Measurements from ENCODE around the gene PSD4. TPM values are rescaled to one million over a fixed set of nuclear protein-coding genes. Genes with fewer than 3 reads are reported as not detected.

The PSD4 gene
- total and polyA plus RNA-seq, 2 donors from 2014 or later = 16.2 to 42.0 TPM

DNA sequence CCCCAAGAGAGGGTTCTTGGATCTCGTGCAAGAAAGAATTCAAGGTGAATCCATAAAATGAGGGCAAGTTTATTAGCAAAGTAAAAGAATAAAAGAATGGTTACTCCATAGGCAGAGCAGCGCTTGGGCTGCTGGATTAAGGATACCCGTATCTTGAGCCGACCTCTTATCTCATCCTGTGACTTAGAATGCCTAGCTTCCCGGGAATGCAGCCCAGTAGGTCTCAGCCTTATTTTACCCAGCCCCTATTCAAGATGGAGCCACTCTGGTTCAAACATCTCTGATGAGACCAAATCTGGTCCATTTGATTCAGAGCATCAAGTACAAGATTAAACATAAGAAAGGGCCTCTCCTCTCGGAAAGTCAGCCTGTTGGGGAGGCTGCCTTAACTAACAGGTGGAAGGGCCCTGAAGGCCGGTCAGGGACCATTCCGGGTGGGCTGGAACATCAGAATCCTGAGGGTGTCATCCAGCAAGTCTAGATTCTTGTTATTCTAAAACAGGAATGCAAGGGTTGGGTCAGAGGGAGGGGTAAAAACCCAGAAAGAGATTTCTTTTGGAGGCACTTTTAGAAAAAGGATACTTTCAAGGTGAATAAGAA is 5.8 kb downstream of the PSD4 start:
- TF ChIP-seq, protein P1, sequence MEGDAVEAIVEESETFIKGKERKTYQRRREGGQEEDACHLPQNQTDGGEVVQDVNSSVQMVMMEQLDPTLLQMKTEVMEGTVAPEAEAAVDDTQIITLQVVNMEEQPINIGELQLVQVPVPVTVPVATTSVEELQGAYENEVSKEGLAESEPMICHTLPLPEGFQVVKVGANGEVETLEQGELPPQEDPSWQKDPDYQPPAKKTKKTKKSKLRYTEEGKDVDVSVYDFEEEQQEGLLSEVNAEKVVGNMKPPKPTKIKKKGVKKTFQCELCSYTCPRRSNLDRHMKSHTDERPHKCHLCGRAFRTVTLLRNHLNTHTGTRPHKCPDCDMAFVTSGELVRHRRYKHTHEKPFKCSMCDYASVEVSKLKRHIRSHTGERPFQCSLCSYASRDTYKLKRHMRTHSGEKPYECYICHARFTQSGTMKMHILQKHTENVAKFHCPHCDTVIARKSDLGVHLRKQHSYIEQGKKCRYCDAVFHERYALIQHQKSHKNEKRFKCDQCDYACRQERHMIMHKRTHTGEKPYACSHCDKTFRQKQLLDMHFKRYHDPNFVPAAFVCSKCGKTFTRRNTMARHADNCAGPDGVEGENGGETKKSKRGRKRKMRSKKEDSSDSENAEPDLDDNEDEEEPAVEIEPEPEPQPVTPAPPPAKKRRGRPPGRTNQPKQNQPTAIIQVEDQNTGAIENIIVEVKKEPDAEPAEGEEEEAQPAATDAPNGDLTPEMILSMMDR (IDR thresholded peaks at IDR 0.05; ENCODE audit: borderline replicate concordance, extremely low read depth, insufficient read depth) = no peak
- Histone ChIP-seq H3K9me3 (ENCODE audit: control insufficient read depth in 2 of 3, insufficient read depth in 1 of 3, low read length in 3 of 3) (no peaks in the 10 kb centered on the region), H3K36me3 (ENCODE audit: control insufficient read depth in 2 of 3, insufficient read depth in 3 of 3, low read length in 3 of 3) (no peaks in the 10 kb centered on the region), H3K9ac (ENCODE audit: low read length in 3 of 3) (no peak overlapping the region), H3K27me3 (ENCODE audit: control insufficient read depth, insufficient read depth, low read length) (no peaks in the 10 kb centered on the region), H3K4me1 (ENCODE audit: control insufficient read depth in 2 of 3, insufficient read depth in 2 of 3, low read depth in 1 of 3, low read length in 3 of 3) (peaks cover 0 to 7% (median 0%) of the 10 kb centered on the region in 3 donors), H3K4me3 (ENCODE audit: low read length in 3 of 3) (no peak overlapping the region), H3K27ac (ENCODE audit: low read depth in 2 of 2, low read length in 2 of 2) (no peak overlapping the region)
- DNase-seq (peak in 1 of 5 donors; percentile 32), FAIRE-seq (no peak)
- intact Hi-C loops (cut with DNase I) = no loop called here

DNA sequence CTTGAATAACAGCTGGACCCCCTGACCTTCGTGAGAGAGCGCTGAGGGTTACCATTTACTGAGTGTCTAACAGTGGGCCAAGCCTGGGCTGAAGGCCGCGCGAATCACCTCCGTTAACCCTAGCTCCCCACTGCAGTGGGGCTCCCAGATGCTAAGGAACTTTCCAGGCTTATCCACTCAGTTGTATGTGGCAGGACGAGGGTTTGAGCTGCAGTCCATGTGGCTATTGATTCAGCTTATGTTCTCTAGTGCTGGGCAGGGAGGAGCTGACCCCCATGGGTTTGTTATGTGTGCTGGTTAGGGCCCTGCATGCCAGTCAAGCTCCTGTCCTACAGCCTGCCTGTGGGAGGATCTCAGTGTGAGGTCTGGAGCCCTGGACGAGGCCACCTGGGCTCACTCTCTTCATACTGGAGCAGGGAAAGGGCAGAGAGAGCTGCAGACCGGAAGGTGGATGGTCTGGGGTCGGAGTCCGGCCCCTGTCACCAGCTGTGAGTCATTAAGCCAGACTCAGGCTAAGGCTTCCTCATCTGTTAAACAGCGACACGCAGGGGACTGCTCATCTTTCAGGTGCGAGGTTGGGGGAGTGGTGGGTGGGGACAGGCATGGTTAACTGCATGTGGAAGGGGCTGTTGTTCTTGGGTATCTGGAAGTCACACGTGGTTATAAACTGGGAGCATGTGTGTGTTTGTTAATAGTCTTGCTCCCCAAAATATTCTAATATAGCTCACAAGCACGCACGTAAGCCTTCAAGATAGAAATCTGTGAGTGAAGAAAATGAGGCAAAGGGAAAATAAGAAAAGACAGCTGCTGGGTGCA is 6.6 kb downstream of the PSD4 start:
- no peaks in the 10 kb centered on the region for H3K36me3 ChIP-seq (ENCODE audit: control insufficient read depth in 2 of 3, insufficient read depth in 3 of 3, low read length in 3 of 3)
- H3K9me3 ChIP-seq (ENCODE audit: control insufficient read depth in 2 of 3, insufficient read depth in 1 of 3, low read length in 3 of 3) = no peaks in the 10 kb centered on the region
- TF ChIP-seq, protein P1 (IDR thresholded peaks at IDR 0.05; ENCODE audit: borderline replicate concordance, extremely low read depth, insufficient read depth) = no peak
- FAIRE-seq (no peak), DNase-seq (peak in 3 of 5 donors; percentile 40 to 49 (median 46))
- H3K27ac ChIP-seq (ENCODE audit: low read depth in 2 of 2, low read length in 2 of 2) = no peak overlapping the region
- H3K9ac ChIP-seq (ENCODE audit: low read length in 3 of 3) = no peak overlapping the region
- peaks cover 0 to 7% (median 0%) of the 10 kb centered on the region in 3 donors for H3K4me1 ChIP-seq (ENCODE audit: control insufficient read depth in 2 of 3, insufficient read depth in 2 of 3, low read depth in 1 of 3, low read length in 3 of 3)
- intact Hi-C loops (cut with DNase I) = no loop called here
- H3K4me3 ChIP-seq (ENCODE audit: low read length in 3 of 3) = no peak overlapping the region
- no peaks in the 10 kb centered on the region for H3K27me3 ChIP-seq (ENCODE audit: control insufficient read depth, insufficient read depth, low read length)

DNA sequence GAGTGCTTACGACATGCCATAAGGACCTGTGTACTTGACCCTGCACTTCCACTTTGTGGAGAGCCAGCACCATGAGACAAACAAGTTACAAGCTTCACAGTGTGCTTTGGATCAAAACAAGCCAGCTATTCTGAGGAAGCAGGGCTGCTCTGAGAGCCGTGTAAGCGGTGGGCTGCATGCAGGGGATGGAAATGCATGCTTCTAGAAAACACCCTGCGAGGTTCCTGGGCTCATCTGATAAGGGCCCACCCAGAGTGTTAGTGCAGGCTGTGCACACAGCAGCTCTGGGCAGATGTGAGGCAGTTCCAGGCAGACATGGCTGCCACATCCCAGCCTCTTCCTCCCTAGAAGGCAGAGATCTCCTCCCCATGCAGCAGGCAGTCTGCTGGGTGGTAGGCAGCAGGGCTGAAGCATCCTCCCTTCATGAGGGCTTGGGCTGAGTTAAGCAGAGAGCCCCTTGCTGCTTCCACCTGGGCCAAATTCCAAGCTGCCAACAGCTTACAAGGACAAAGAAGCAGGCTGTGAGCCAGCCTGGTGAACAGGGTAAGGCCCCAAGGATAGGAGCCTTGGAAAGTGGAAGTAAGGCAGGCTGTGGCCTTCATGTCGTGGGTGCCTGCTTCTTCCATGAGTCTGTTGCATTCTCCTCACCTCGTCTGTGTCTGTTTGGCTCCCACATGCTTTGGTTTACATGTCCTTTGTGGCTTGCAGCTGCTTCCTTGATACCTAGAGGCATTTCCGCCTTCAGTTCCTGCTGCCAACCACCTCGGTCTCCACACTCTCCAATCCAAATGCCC is 7.7 kb downstream of the PSD4 start:
- Histone ChIP-seq H3K9me3 (ENCODE audit: control insufficient read depth in 2 of 3, insufficient read depth in 1 of 3, low read length in 3 of 3) (no peaks in the 10 kb centered on the region), H3K27me3 (ENCODE audit: control insufficient read depth, insufficient read depth, low read length) (no peaks in the 10 kb centered on the region), H3K9ac (ENCODE audit: low read length in 3 of 3) (no peak overlapping the region), H3K27ac (ENCODE audit: low read depth in 2 of 2, low read length in 2 of 2) (no peak overlapping the region), H3K4me1 (ENCODE audit: control insufficient read depth in 2 of 3, insufficient read depth in 2 of 3, low read depth in 1 of 3, low read length in 3 of 3) (peaks cover 0 to 7% (median 0%) of the 10 kb centered on the region in 3 donors), H3K36me3 (ENCODE audit: control insufficient read depth in 2 of 3, insufficient read depth in 3 of 3, low read length in 3 of 3) (no peaks in the 10 kb centered on the region), H3K4me3 (ENCODE audit: low read length in 3 of 3) (no peak overlapping the region)
- peak in 1 of 5 donors; percentile 41 for DNase-seq
- intact Hi-C loops (cut with DNase I) = no loop called here
- TF ChIP-seq, protein P1 (IDR thresholded peaks at IDR 0.05; ENCODE audit: borderline replicate concordance, extremely low read depth, insufficient read depth) = no peak
- FAIRE-seq = no peak

All from kidney (tissue), 14 donors.